GM19455 (cell line): ENCODE results near the gene DPP8.
"Not testable (repeated sequence)": the region's sequence is repeated elsewhere in the genome, so short reads cannot be mapped to it uniquely, and the experiment has no call there.

ENCODE experiments used
- ATAC-seq: cut with Tn5 transposase; IDR thresholded peaks from one replicate; pipeline ENCODE4 v1.9.1; 2021; ENCODE audit not compliant: unreplicated experiment

Gene DPP8

DNA sequence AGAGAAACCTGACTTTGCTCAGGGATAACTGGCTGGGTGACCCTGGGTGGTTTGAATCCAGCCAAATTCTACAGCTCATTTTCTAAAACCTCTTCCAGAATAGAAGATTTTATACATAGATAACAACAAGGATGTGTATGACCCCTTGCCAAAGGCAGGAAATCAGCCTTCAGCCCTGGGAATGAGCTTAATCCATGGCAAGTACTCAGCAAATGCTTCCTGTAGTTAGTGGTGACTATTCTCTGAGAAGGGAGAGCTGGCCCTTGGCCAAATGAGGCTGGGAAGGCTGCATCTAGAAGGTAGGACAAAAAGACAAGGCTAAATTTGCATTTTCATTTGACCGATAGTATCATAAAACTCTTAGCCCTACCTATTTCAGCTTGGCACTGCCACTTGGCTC, 8.1 kb upstream of the DPP8 start:
- ATAC-seq, result no peak

- ATAC-seq, result no peak
These were observed 6.7 kb upstream of the DPP8 start for GRCh38 chr15:65524226-65524625.

GRCh38 chr15:65521350-65521749, 3.9 kb upstream of the DPP8 start:
- ATAC-seq, result no peak

DNA sequence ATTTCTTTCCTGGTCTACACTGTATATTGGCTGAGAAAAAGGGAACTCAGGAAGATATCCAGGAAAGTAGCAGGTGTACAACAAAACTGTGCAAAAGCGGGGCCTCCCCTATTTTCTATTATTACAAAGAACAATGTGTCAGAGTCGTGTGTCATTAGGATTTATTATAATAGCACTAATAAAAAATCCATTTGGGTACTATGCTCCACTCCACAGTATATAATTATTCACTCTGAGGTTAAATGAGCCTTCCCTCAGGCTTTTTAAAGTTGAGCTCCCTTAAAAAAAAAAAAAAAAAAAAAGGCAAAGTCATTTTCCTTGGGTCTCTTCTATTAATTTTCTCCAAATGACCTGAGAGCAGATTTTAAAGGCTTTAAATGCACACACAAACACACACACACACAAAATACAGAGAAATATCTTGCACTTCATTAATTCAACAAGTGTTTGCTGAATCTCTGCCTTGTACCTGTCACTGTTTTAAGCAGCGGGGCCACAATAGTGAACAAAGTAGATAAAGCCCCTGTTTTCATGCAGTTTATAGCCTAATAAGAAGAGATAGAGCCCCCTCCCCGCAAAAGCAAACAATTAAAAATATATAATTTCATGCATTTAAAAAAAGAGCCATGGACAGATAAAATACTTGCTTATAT, 1.3 kb upstream of the DPP8 start:
- ATAC-seq, result no peak

- no peak for ATAC-seq
These were observed 348 bp upstream of the DPP8 start for GRCh38 chr15:65517866-65518207.

DNA sequence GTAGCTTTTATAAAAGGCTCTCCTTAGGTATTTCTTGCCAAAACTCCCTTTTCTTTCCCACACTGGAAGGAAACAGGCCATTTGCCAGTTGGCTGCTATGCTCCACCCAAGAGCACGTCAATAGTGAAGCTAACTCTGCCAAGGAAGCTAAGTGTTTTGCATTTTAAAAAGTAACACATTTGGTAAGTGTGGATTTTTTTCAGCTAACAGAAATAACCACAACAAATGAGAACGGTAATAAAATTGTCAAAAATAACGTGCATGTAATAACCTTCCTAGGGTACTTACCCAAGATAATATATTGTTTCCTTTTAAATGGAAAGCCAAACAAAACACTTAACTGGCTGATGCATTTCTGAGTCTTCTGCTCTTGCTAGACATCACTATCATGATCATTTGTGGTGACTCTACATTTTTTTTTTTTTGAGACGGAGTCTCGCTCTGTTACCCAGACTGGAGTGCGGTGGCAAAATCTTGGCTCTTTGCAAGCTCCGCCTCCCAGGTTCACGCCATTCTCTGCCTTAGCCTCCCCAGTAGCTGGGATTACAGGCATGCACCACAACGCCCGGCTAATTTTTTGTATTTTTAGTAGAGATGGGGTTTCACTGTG, 4.6 kb downstream of the DPP8 start:
- no peak for ATAC-seq

DNA sequence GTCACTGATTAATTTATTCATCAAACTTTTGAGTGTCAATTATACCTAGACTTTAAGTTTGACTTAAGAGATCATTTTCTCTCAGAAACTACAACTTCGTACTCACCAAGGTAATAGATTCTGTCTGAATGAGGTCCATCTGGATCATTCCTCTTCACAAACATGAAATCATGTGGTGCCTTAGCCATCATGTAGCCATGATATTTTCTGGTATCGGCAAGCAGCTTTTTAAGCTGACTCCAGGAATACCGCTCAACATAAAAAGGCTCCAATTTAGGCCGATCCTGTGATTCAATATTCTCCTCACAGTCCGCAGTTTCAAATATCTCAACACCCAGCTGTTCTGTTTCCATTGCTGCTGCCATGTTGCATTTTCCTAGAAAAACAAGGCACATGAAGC, 5.3 kb downstream of the DPP8 start:
- no peak for ATAC-seq

GRCh38 chr15:65509321-65509720, 8.2 kb downstream of the DPP8 start:
- ATAC-seq, result no peak

DNA sequence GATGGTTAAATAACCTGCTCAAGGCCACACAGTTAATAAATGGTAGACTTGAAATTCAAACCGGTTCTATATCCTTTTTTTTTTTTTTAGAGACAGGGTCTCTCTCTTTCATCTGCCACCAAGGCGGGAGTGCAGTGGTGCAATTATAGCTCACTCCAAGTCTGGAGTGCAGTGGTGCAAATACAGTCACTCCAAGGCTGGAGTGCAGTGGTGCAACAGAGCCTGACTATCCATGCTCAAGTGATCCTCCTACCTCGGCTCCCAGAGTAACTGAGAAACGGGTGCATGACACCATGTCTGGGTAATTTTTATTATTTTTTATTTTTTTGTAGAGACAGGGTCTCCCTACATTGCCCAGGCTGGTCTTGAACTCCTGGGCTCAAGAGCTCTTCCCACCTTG, 23.4 kb downstream of the DPP8 start:
- ATAC-seq, result no peak

DNA sequence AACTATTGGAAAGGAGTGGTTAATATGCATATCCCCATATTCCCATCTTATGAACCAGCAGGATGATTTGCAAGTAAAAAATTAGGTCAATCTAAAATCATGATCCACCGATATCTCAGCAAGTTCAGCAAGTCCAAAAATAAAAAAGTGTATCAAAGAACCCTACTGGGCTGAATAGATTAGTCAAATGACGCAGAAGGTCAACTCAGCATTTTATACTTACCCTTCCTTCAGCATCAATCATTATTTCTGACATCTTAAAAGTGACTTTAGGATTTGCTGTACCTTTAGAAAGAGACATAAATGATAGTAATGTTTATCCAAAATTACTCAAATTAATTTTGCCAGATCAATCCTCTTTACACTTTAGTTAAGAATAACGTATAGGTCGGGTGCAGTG, 32.6 kb downstream of the DPP8 start:
- no peak for ATAC-seq

- no peak for ATAC-seq
These were observed 40.6 kb downstream of the DPP8 start for GRCh38 chr15:65476903-65477302.

- ATAC-seq, result no peak
These were observed 46.6 kb downstream of the DPP8 start for GRCh38 chr15:65470866-65471265.

DNA sequence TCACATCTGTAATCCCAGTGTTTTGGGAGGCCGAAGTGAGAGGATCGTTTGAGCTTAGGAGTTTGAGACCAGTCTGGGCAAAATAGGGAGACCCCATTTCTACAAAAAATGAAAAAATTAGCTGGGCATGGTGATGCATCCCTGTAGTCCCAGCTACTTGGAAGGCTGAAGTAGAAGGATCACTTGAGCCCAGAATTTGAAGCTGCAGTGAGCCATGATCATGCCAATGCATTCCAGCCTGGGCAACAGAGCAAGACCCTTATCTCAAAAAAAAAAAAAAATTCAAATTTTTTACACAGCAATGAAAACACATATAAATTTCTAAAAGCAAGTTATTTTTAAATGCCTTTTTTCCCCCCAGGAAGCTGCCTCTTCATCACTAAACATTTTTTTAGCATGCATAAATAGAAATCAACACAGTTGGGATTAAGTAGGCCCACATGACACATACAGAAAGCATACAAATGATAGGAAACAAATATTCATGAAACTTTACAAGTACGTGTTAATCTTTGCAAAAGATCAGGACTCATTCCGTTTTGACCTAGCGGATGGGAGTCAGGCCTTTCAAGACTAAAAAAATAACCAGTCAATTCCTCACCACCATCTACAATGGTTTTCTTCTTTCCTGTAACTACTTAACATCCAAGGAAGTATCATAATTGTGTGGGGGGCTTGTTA, 49.1 kb downstream of the DPP8 start:
- ATAC-seq, result no peak

- no peak for ATAC-seq
These were observed 50.6 kb downstream of the DPP8 start for GRCh38 chr15:65466901-65467300.

DNA sequence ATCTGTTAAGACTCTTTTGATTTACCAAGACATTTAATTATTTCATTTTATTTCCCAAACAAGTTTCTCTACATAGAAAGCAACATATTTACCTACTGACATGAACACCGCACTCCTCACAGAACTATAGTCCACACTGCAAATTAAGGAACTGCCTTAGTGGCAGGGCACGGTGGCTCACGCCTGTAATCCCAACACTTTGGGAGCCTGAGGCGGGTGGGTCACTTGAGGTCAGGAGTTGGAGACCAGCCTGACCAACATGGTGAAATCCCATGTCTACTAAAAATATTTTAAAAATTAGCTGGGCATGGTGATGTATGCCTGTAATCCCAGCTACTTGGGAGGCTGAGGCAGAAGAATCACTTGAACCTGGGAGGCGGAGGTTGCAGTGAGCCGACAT, 54.4 kb downstream of the DPP8 start:
- not testable (repeated sequence) for ATAC-seq

- no peak for ATAC-seq
These were observed 56.6 kb downstream of the DPP8 start for GRCh38 chr15:65460741-65461347.

DNA sequence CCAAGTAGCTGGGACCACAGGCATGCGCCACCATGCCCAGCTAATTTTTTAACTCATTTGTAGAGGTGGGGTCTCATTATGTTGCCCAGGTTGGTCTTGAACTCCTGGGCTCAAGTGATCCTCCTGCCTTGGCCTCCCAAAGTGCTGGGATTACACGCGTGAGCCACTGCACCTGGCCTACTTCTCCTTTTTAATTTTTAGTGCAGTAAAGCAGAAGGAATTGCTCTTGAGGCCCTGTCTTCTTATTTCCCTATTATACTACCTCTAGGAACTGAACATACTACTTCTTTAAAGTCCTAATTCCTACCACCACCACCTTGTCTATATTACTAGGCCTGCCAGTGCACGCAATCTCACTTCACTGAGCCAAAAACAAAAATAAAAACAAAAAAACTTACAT, 62.2 kb downstream of the DPP8 start:
- ATAC-seq, result not testable (repeated sequence)

GRCh38 chr15:65451989-65452388, 65.5 kb downstream of the DPP8 start:
- no peak for ATAC-seq

DNA sequence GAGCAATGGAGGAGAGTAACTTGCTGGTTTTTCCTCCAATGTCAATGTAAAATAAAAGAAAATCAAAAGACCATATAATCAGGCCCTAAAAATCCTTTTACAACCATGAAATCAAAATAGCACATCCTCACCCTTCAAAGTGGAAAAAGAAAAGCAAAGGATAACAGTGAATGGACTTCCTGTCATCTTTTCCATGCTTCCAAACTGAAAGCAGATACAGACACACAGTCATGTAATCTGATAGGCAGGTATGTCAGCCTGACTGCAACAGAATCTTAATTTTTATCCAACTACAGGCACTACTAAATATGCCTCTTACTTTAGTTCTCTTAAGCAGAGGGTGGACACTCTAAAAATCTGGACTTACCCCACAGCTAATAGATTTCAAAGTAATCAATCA, 66.9 kb downstream of the DPP8 start:
- ATAC-seq, result no peak

DNA sequence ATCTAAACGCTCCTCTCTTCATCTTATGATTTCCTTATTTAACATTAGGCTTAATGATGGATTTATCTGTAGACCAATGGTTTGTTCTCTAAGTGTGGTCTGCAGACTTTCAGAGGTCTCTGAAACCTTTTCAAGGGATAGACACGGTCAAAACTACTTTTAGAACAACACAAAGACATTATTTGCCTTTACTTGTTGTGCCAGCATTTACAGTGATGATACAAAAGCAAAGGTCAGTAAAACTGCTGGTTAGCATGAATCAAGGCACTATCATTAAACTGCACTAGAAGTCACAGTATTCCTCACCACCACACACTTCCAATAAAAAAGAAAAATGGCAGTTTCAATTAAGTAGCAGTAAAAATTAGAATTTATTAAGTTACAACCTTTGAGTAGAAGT, 70.3 kb downstream of the DPP8 start:
- no peak for ATAC-seq

GRCh38 chr15:65434201-65434600, 83.3 kb downstream of the DPP8 start:
- no peak for ATAC-seq

DNA sequence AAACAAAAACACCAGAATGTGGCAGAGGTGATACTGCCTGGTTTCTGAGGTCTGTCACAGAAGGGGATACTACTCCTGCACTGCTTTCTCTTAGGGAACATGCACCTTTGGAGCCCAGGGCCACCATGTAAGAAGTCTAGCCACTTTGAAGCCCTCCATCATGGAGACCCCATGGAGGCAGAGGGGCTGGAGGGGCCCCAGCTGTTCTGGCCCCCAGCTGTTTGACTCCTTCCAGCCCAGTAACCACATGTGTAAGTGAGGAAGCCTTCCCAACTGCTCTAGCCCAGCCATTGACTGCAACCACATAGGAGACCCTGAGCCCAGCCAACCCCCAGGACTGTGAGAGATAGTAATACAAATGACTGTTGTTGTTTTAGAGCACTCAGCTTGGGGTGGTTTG, 85.8 kb downstream of the DPP8 start:
- no peak for ATAC-seq
